HG02798 (cell line): ENCODE results near the gene KLHL22.
"Not testable (repeated sequence)": the region's sequence is repeated elsewhere in the genome, so short reads cannot be mapped to it uniquely, and the experiment has no call there.

Experiments used
- ATAC-seq: cut with Tn5 transposase; IDR thresholded peaks from one replicate; pipeline ENCODE4 v1.9.1; 2021; ENCODE audit warnings: mild to moderate bottlenecking; ENCODE audit not compliant: unreplicated experiment, poor library complexity

KLHL22 gene

GRCh38 chr22:20392365-20392881, 103.2 kb downstream of the KLHL22 start:
- ATAC-seq, result not testable (repeated sequence)
